HG02870 (cell line): Measurements from ENCODE around the gene LRFN2.

Experiments
- ATAC-seq: cut with Tn5 transposase; IDR thresholded peaks from one replicate; pipeline ENCODE4 v1.9.1; 2021; ENCODE audit warnings: mild to moderate bottlenecking, moderate library complexity; ENCODE audit not compliant: unreplicated experiment

Gene LRFN2

GRCh38 chr6:40480678-40481077, 106.5 kb downstream of the LRFN2 start:
- no peak for ATAC-seq

GRCh38 chr6:40479706-40480105, 107.5 kb downstream of the LRFN2 start:
- ATAC-seq, result no peak

DNA sequence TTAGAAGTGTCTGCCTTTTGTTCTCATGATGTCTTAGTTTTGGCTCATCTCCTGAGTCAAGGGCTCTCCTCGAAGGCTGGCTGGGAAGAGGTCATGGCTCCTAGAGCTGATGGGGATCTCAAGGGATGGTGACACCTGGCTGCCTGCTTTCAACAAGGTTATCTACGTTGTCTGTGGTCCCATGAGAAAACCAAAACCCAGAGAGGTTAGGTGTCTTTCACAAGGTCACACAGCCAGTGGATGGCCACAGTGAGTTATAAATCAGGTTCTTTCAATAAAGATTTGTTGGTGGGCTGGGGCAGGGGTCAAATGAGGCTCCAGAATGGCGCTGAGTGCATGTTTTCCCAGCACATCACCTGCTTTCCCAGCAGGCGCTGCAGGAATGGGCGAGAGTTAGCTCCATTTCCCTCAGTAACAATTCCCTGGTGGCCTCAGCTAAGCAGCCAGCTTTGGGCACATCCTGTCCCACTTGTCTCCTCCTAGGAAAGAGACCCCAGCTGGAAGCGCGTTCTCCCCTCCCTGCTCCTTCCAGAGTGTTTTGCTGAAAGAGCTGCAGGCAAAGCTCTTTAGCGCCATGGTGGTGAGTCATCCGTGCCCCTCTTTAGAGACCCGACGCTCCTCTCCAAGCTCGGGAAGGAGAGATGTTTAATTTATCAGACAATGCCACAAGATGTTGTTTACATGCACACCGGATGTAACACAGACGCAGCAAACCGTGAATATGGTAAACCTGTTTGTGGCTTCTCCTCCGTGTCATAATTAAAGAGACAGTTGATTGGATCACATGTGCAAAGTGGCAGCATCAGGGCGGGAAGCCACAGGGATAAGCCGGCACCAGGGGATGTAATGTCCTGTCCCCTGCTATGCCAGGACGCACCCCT, 109.7 kb downstream of the LRFN2 start:
- no peak for ATAC-seq

DNA sequence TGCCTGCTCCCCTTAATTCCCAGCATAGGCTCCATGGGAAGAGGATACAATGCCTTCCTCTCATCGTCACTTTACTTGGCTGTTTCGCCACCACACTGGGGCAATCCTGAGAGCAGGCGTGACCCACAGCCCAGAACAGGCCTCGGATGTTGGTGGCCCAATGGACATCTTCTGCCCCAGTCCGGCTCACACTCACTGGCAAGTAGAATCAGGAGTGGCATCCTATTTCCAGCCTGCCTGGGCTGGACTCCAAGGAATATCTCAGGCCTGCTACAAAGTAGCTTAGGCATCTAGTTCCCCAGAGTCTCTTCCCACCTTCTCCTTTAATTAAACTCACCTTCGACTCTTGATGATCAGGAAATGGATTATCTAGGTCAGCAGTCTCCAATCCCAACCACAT, 110.5 kb downstream of the LRFN2 start:
- ATAC-seq, result no peak

DNA sequence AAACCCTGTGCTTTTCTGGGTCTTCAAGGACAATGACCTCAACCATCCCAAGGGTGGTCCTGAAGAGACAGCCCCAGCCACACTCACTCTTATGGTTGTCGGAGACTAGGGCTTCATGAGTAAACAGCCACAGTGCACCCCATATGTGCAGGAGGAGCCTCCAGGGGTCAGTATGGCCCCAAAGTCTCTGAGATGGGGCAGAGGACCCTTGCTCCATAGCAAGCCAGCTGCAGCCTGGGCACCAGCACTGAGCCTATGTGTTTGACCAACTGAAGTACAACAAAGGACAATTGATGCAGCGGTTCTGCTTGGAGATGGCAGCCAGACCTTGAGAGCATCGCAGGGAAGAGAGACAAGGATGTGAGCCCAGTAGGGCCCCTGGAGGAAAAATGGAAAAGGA, 112.2 kb downstream of the LRFN2 start:
- no peak for ATAC-seq

GRCh38 chr6:40473026-40473425, 114.1 kb downstream of the LRFN2 start:
- ATAC-seq, result no peak

- no peak for ATAC-seq
These were observed 114.8 kb downstream of the LRFN2 start for GRCh38 chr6:40472353-40472752.

DNA sequence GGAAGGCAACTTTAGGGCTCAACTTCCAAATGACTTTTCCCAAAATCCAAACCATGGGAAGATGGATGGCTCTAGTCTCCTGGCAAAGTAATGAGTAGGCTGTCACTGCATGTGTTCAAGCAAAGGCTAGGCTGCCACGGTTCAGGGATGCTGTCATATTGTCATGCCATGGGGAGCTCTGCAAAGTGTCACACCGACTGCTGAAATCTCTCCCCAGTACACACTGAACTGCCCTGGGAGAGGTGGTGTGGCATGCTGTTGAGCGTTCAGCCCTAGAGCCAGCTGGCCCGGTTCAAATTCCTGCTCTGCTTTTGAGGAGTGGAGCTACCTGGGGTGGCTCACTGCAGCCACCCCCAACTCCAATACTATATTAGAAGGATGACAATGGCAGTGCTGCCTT, 115.9 kb downstream of the LRFN2 start:
- ATAC-seq, result no peak

DNA sequence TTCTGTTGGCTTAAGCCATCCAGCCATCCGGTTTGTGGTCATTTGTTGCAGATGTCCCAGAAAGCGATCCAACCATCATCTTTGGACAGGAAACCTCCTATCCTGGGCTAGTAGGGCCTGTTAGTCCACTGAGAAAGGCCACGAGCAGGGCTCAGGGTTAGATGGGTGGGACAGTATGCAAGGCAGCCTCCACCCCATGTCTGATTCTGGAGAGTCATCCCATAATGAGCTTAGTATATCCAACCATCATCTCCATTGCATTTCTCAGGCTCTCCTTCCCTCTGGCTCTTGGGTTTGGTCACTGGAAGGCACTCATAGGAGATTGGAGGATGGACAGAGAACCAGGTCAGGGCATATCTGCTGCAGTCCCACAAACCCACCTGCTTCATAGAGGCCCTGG, 117.8 kb downstream of the LRFN2 start:
- ATAC-seq, result no peak

GRCh38 chr6:40466986-40467539, 120.1 kb downstream of the LRFN2 start:
- ATAC-seq, result no peak

DNA sequence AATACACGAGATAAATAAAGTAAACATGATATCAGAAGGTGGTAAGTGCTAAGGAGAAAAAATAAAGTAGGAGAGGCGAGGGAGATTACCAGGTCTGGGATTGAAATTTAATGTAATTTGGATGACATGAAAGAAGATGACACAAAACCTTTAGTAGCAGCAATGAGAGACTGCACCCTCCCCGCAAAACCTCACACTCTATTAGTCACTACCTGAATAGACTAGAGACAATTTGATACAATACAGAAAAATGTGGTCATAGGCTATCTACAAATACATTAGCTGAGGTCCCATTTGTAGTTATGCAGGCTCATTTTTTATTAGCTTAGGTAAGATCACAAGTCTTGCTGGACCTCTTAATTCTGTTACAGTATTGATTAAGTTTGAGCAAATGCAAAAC, 125.5 kb downstream of the LRFN2 start:
- no peak for ATAC-seq

- no peak for ATAC-seq
These were observed 126.8 kb downstream of the LRFN2 start for GRCh38 chr6:40460380-40460779.

- no peak for ATAC-seq
These were observed 129.9 kb downstream of the LRFN2 start for GRCh38 chr6:40457261-40457660.

- ATAC-seq, result no peak
These were observed 130.7 kb downstream of the LRFN2 start for GRCh38 chr6:40456390-40457013.

DNA sequence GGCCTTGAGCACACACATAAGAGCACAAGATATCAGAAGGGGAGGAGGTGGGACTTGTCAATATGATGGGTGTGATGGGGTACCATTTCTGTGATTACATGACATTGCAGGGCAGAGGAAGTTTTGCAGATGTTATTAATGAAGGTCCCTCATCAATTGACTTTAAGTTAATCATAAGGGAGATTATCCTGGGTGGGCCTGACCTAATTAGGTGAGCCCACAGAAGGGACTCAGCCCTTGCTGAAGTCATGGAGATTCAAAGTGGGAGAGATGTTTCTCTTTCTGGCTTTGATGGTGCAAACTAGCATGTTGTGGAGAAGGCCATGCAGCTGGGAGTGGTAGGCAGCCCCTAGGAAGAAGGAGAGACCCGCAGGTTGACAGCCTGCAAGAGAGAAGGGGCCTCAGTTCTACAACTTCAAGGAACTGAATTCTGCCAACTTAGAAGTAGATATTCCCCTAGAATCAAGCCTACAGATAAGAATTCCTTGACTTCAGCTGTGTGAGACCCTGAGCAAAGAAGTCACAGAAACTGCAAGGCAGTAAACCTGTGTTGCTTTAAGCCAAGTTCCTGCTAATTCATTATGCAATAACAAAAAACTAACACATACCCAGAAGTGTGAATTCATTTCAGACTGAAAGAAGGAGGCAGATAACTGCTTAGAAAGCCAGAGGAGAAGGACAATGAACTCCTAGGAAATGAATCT, 131.3 kb downstream of the LRFN2 start:
- ATAC-seq, result no peak

DNA sequence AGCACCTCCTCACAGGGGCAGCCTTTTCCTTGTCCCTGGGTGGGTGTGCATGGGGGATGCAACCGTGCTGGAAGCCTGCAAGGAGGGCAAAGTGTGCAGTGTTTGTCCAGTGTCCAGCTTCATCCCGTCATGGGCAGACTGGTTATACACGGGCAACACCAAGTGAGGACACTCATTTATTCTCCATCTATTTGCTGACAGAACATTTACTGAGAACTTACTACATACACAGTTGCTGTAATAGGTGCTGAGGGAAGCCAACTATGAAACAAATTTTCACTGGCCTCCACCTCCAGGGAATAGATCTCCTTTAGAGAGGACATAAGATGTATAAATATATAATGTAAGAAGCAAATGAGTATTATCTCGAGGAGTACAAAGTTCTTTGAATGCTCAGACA, 136.7 kb downstream of the LRFN2 start:
- no peak for ATAC-seq

GRCh38 chr6:40444811-40445210, 142.4 kb downstream of the LRFN2 start:
- no peak for ATAC-seq

GRCh38 chr6:40444312-40444711, 142.9 kb downstream of the LRFN2 start:
- ATAC-seq, result no peak

- ATAC-seq, result no peak
These were observed 143.3 kb downstream of the LRFN2 start for GRCh38 chr6:40443842-40444241.

GRCh38 chr6:40442591-40442990, 144.6 kb downstream of the LRFN2 start:
- ATAC-seq, result no peak

GRCh38 chr6:40441150-40441549, 146.0 kb downstream of the LRFN2 start:
- ATAC-seq, result no peak

DNA sequence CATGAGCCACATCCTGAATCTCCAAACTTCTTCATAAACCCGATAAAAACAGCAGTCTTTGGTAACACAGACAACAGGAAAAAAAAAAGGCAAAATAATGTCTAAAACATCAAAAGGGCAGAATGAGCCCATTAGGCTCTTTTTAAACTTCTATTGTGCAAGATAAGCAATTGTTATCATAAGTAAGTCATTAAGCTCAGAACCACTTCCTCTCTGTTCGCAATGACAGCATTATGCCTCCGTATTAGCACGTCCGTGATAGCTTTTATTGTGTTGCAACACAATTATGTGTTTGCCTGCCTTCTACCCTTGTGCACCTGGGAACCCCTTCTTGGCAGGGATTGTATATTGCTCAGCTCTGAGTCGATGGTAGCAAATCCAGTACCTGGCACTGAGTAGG, 147.1 kb downstream of the LRFN2 start:
- ATAC-seq, result no peak
